Osteocyte (in vitro differentiated cells): ENCODE results near the gene HIVEP3. TPM values are rescaled to one million over a fixed set of nuclear protein-coding genes. Genes with fewer than 3 reads are reported as not detected.

Source experiments
- DNase-seq: peaks from one replicate; pipeline ENCODE4 v3.0.0; 2021; ENCODE audit warnings: mixed read lengths; ENCODE audit not compliant: unreplicated experiment; ENCODE audit errors: extremely low spot score
- H3K27ac Mint-ChIP-seq: one replicate; pipeline ENCODE4 v1.8.0; 2021; ENCODE audit warnings: mild to moderate bottlenecking, mixed read lengths; ENCODE audit not compliant: unreplicated experiment
- H3K27me3 Mint-ChIP-seq: one replicate; pipeline ENCODE4 v1.8.0; 2021; ENCODE audit warnings: mixed read lengths; ENCODE audit not compliant: unreplicated experiment
- H3K36me3 Mint-ChIP-seq: one replicate; pipeline ENCODE4 v1.8.0; 2021; ENCODE audit warnings: mixed read lengths; ENCODE audit not compliant: unreplicated experiment
- H3K4me1 Mint-ChIP-seq: one replicate; pipeline ENCODE4 v1.8.0; 2021; ENCODE audit warnings: mixed read lengths; ENCODE audit not compliant: unreplicated experiment
- H3K4me3 Mint-ChIP-seq: one replicate; pipeline ENCODE4 v1.8.0; 2021; ENCODE audit warnings: mild to moderate bottlenecking, moderate library complexity, mixed read lengths; ENCODE audit not compliant: unreplicated experiment
- H3K9me3 Mint-ChIP-seq: one replicate; pipeline ENCODE4 v1.8.0; 2021; ENCODE audit warnings: mixed read lengths; ENCODE audit not compliant: unreplicated experiment
- total RNA-seq: library from RNA; stranded (reverse); gene quantifications from 2 replicates; pipeline ENCODE4 v1.2.1, GENCODE V29; 2021
- TF ChIP-seq, protein P1 (sequence below): fragments of 200-600 bp; sonication (generic); IDR thresholded peaks from 2 replicates; pipeline ENCODE4 v1.5.0; 2021; ENCODE audit warnings: antibody characterized with exemption, mild to moderate bottlenecking, moderate library complexity

The HIVEP3 gene
- total RNA-seq, 1 donor from 2014 or later: 0.97 TPM

DNA sequence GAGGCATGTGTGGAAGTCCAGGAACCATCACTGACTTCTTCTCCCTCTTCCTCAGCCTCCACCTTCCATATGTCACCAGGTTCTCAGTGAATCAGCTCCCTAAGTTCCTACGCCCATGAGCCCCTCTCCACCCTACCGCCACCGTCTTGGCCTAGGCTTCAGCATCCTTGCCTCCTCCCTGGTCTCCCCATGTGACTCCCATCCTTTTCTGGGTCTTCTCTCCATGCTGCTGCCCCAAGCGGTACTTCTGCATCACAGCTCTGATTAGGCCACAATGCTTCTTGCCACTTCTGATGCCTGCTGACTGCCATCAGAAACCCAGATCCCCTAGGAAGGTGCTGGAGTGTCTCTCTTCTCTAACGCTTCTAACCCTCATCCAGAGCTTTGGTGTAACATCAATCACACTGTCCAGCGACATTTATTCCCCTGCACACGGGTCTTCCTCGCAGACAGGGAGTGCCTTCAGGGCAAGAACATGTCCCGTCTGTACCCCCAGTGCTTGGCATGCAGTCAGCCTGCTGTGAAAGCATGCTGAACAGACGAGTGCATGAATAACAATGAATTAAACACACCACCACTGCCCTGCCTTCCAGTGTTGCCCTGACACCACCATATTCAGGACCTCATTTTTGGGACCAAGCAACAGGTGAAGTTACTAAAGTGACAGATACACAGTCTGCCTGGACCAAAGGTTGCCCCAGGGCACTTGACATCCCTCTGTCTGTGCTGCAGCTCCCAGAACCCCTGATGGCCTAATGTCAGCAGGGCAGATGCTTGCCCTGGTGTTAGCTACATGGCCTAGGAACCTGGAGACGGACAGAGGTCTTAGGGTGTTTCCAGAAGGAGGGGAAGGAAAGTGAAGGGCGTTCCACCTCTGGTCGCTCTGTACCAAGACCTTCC is 275.6 kb downstream of the HIVEP3 start:
- no peak overlapping the region for H3K27ac Mint-ChIP-seq
- no peaks in the 10 kb centered on the region for H3K9me3 Mint-ChIP-seq
- DNase-seq: no peak
- no peak overlapping the region for H3K4me3 Mint-ChIP-seq
- H3K4me1 Mint-ChIP-seq: peaks cover 12% of the 10 kb centered on the region
- TF ChIP-seq, protein P1, sequence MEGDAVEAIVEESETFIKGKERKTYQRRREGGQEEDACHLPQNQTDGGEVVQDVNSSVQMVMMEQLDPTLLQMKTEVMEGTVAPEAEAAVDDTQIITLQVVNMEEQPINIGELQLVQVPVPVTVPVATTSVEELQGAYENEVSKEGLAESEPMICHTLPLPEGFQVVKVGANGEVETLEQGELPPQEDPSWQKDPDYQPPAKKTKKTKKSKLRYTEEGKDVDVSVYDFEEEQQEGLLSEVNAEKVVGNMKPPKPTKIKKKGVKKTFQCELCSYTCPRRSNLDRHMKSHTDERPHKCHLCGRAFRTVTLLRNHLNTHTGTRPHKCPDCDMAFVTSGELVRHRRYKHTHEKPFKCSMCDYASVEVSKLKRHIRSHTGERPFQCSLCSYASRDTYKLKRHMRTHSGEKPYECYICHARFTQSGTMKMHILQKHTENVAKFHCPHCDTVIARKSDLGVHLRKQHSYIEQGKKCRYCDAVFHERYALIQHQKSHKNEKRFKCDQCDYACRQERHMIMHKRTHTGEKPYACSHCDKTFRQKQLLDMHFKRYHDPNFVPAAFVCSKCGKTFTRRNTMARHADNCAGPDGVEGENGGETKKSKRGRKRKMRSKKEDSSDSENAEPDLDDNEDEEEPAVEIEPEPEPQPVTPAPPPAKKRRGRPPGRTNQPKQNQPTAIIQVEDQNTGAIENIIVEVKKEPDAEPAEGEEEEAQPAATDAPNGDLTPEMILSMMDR: no peak
- no peaks in the 10 kb centered on the region for H3K27me3 Mint-ChIP-seq
- H3K36me3 Mint-ChIP-seq: no peaks in the 10 kb centered on the region

DNA sequence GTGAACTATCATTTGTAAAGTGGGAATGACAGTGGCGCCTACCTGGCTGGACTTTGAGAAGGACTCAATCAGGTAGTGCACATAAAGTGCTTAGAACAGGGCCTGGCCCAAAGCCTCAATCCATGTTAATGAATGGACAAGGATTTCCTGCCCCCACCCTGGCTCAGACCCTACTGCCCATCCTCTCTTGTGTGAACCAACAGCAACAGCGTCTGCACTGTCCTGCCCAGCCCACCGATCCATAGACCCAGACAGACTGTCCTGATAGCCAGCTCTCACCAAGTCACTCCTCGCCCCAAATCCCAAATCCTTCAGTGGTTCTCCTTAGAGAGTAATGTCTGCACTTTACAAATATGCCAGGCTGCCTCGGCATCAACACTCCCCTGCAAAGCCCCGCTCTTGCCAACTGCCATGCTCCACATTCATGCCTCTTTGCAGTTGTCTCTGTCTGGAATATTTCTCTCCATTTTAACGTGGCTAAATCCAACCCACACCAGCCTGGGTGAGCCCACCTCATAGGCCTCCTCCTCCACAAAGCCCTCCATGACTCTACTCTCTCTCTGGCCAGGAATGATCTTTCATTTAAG is 276.7 kb downstream of the HIVEP3 start:
- no peaks in the 10 kb centered on the region for H3K9me3 Mint-ChIP-seq
- H3K27ac Mint-ChIP-seq: no peak overlapping the region
- TF ChIP-seq, protein P1: no peak
- peaks cover 12% of the 10 kb centered on the region for H3K4me1 Mint-ChIP-seq
- H3K27me3 Mint-ChIP-seq: no peaks in the 10 kb centered on the region
- no peak for DNase-seq
- H3K36me3 Mint-ChIP-seq: no peaks in the 10 kb centered on the region
- no peak overlapping the region for H3K4me3 Mint-ChIP-seq

DNA sequence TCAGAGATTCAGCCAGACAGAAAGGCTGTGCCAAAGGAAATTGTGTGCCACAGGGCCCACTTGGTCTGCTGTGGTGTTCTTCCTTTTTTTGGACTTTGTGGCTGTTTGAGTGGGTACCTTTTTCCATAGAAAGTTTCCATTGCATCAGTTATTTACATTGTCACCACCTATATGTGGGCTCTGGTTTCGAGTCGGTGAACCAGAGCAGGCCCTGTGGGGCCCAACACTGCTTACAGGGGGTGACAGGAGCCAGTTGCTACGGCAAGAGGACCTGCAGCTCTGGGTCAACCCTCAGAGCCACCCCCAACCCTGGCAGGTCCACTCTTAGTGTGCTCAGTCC is 277.3 kb downstream of the HIVEP3 start:
- Mint-ChIP-seq H3K27ac (no peak overlapping the region), H3K4me1 (peaks cover 12% of the 10 kb centered on the region), H3K27me3 (no peaks in the 10 kb centered on the region), H3K9me3 (no peaks in the 10 kb centered on the region), H3K36me3 (no peaks in the 10 kb centered on the region), H3K4me3 (no peak overlapping the region)
- TF ChIP-seq, protein P1: no peak
- no peak for DNase-seq

DNA sequence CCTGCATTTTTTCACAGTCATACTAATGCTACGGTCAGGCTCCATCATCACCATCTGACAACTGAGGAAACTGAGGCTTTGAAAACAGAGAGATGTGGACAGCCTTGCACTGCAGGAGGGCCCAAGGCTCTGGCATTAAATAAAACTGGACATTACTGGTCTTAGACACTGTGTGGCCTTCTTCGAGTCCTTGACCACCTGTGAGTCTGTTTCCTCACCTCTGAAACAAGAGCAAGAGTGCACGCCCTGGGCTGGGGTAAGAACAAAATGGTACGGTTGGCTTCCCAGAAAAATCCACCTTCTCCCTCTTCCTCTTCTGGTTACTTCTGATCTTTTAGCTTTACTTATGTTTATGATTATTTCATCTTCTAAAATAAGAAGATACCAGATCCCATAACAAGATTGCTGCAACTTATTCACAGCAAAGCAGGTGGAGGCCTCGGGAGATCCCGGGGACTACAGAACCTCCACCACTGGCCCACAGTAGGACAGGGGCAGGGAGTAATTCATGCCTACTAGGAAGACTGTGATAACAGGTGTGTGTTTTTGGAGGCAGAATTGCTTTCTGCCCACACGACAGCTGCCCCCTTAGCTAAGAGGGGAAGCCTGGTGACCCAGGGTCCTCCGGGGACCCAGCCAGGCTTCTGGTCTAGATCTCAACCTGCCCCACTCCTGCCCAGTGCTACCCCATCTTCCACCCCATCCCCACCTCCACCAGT is 277.8 kb downstream of the HIVEP3 start:
- no peaks in the 10 kb centered on the region for H3K27me3 Mint-ChIP-seq
- H3K27ac Mint-ChIP-seq: no peak overlapping the region
- H3K9me3 Mint-ChIP-seq: no peaks in the 10 kb centered on the region
- TF ChIP-seq, protein P1: no peak
- H3K36me3 Mint-ChIP-seq: no peaks in the 10 kb centered on the region
- peaks cover 12% of the 10 kb centered on the region for H3K4me1 Mint-ChIP-seq
- H3K4me3 Mint-ChIP-seq: no peak overlapping the region
- DNase-seq: no peak
